ENCODE results near the gene RPL10A.

Gene RPL10A

GRCh38 chr6:35441642-35442041 lies 26.6 kb upstream of the RPL10A start:
- TF ChIP-seq CREB5 (CRISPR knock-in tag; IDR thresholded peaks at IDR 0.05; ENCODE audit: low read depth) (no peak), ZNF70 (CRISPR knock-in tag; IDR thresholded peaks at IDR 0.05) (no peak), GLIS3 (CRISPR knock-in tag; IDR thresholded peaks at IDR 0.05) (no peak), PPARA (CRISPR knock-in tag; IDR thresholded peaks at IDR 0.05; ENCODE audit: borderline replicate concordance) (no peak), ARNTL (CRISPR knock-in tag; IDR thresholded peaks at IDR 0.05; ENCODE audit: borderline replicate concordance, low read depth) (no peak)
- ATAC-seq = no peak

- TF ChIP-seq BACH2 (CRISPR knock-in tag; IDR thresholded peaks at IDR 0.05; ENCODE audit: borderline replicate concordance) (no peak), SNAI2 (CRISPR knock-in tag; IDR thresholded peaks at IDR 0.05) (no peak), ZNF8 (CRISPR knock-in tag; IDR thresholded peaks at IDR 0.05) (no peak), ESRRG (CRISPR knock-in tag; IDR thresholded peaks at IDR 0.05) (no peak), CSRNP3 (CRISPR knock-in tag; IDR thresholded peaks at IDR 0.05) (no peak), ZFP3 (CRISPR knock-in tag; IDR thresholded peaks at IDR 0.05) (no peak), CSDC2 (CRISPR knock-in tag; IDR thresholded peaks at IDR 0.05) (no peak), CREB5 (CRISPR knock-in tag; IDR thresholded peaks at IDR 0.05; ENCODE audit: low read depth) (no peak), RARB (CRISPR knock-in tag; IDR thresholded peaks at IDR 0.05) (no peak), POU6F1 (CRISPR knock-in tag; IDR thresholded peaks at IDR 0.05; ENCODE audit: borderline replicate concordance, low read depth) (no peak), ISL1 (CRISPR knock-in tag; IDR thresholded peaks at IDR 0.05) (no peak), ZNF565 (CRISPR knock-in tag; conservative IDR thresholded peaks at IDR 0.05; ENCODE audit: low read depth) (no peak), TSHZ2 (CRISPR knock-in tag; IDR thresholded peaks at IDR 0.05) (no peak), TCF4 (CRISPR knock-in tag; IDR thresholded peaks at IDR 0.05; ENCODE audit: borderline replicate concordance) (no peak)
- no peak for ATAC-seq
Observed at GRCh38 chr6:35442693-35443092, 25.5 kb upstream of the RPL10A start.

- no peak for ATAC-seq
- no peak for TF ChIP-seq ISL1 (CRISPR knock-in tag; IDR thresholded peaks at IDR 0.05)
- no peak for TF ChIP-seq ARNTL (CRISPR knock-in tag; IDR thresholded peaks at IDR 0.05; ENCODE audit: borderline replicate concordance, low read depth)
- TF ChIP-seq BACH2 (CRISPR knock-in tag; IDR thresholded peaks at IDR 0.05; ENCODE audit: borderline replicate concordance) = no peak
- TF ChIP-seq TSHZ2 (CRISPR knock-in tag; IDR thresholded peaks at IDR 0.05) = no peak
- no peak for TF ChIP-seq CSRNP3 (CRISPR knock-in tag; IDR thresholded peaks at IDR 0.05)
- TF ChIP-seq TCF4 (CRISPR knock-in tag; IDR thresholded peaks at IDR 0.05; ENCODE audit: borderline replicate concordance) = no peak
- TF ChIP-seq ZC3H10 (CRISPR knock-in tag; IDR thresholded peaks at IDR 0.05) = no peak
- TF ChIP-seq SNAI2 (CRISPR knock-in tag; IDR thresholded peaks at IDR 0.05) = no peak
- TF ChIP-seq ZNF565 (CRISPR knock-in tag; conservative IDR thresholded peaks at IDR 0.05; ENCODE audit: low read depth) = no peak
- TF ChIP-seq ZFP3 (CRISPR knock-in tag; IDR thresholded peaks at IDR 0.05) = no peak
- no peak for TF ChIP-seq ZFP30 (CRISPR knock-in tag; IDR thresholded peaks at IDR 0.05)
- no peak for TF ChIP-seq OSR1 (CRISPR knock-in tag; IDR thresholded peaks at IDR 0.05)
- no peak for TF ChIP-seq ZNF70 (CRISPR knock-in tag; IDR thresholded peaks at IDR 0.05)
- TF ChIP-seq CSDC2 (CRISPR knock-in tag; IDR thresholded peaks at IDR 0.05) = no peak
- TF ChIP-seq RARB (CRISPR knock-in tag; IDR thresholded peaks at IDR 0.05) = no peak
- no peak for TF ChIP-seq CREB5 (CRISPR knock-in tag; IDR thresholded peaks at IDR 0.05; ENCODE audit: low read depth)
Observed at GRCh38 chr6:35443341-35444030, 24.7 kb upstream of the RPL10A start.

Data from SK-N-SH treated with all-trans-retinoic acid at 6 μM for 48 hours (cell line).